HFFc6 (cell line): ENCODE measurements around the gene KRT16. TPM values are rescaled to one million over a fixed set of nuclear protein-coding genes. Genes with fewer than 3 reads are reported as not detected.
"Not testable (repeated sequence)": the region's sequence is repeated elsewhere in the genome, so short reads cannot be mapped to it uniquely, and the experiment has no call there.

Experiments used
- DNase-seq: peaks from one replicate; pipeline ENCODE4 v3.0.0-alpha.2; 2018
- H3K27ac Mint-ChIP-seq: 2 replicates; pipeline ENCODE4 v1.8.0; 2020; ENCODE audit warnings: mild to moderate bottlenecking, mixed read lengths
- H3K27me3 Mint-ChIP-seq: 2 replicates; pipeline ENCODE4 v1.8.0; 2021; ENCODE audit warnings: mild to moderate bottlenecking, moderate library complexity, mixed read lengths; ENCODE audit not compliant: insufficient read depth
- H3K36me3 Mint-ChIP-seq: 2 replicates; pipeline ENCODE4 v1.8.0; 2021; ENCODE audit warnings: low read depth, mixed read lengths
- H3K4me1 Mint-ChIP-seq: 2 replicates; pipeline ENCODE4 v1.8.0; 2020; ENCODE audit warnings: low read depth, mixed read lengths
- H3K4me3 Mint-ChIP-seq: 2 replicates; pipeline ENCODE4 v1.8.0; 2020; ENCODE audit warnings: mild to moderate bottlenecking, moderate library complexity, mixed read lengths
- H3K9me3 Mint-ChIP-seq: 2 replicates; pipeline ENCODE4 v1.8.0; 2020; ENCODE audit warnings: mild to moderate bottlenecking, mixed read lengths
- CTCF ChIP-seq: fragments of 200-600 bp; sonication (generic); IDR thresholded peaks from 2 replicates; pipeline ENCODE4 v1.5.0; 2021; ENCODE audit warnings: antibody characterized with exemption, mild to moderate bottlenecking
- total RNA-seq, 6 experiments: library from RNA; stranded (reverse); fragmentation: NEBNext Ultra II Directional; extraction: Animal tissue kit (Norgen Biotek cat#: 25700); gene quantifications; 2 replicates in 1 of 6; 3 replicates in 5 of 6; pipeline ENCODE4 v1.2.3, GENCODE V29; 2021

KRT16 gene
- total RNA-seq, 6 experiments from 2014 or later = 0.11 to 0.47 (median 0.17) TPM; not detected in 2

DNA sequence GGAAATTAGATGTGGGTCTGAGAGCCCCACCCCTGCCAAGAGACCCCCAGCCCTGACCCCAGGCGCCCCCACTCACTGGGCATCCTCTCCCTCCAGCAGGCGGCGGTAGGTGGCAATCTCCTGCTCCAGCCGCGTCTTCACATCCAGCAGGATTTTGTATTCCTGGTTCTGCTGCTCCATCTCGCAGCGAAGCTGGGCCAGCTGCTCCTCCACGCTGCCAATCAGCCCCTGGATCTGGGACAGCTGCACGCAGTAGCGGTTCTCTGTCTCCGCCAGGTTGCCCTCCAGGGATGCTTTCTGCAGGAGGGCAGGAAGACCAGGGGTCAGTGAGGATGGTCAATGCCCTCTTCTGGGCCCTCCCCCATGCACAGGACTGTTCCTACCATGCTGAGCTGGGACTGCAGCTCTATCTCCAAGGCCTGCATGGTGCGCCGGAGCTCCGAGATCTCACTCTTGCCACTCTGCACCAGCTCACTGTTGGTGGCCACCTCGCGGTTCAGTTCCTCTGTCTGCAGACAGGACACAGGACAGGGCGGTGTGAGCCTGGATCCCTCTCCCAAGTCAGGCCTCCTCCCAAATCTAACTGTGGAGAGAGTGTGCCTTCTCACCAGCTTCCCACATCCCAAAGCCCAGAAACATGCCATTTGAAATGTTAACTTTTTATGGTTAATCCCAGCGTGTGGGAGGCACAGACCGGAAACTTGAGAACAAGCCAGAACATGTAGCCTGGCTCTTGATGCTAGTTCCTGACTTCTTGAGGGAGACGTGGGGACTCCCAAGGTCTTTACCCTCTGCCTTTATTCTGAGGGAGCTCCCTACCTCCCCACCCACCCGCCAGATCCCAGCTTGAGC is 8.2 kb upstream of the KRT16 start:
- Mint-ChIP-seq H3K27ac (0 out of 2 replicates have a peak overlapping the region, but pooled peaks have one; percentile 9), H3K27me3 (peaks cover 34% of the 10 kb centered on the region), H3K4me3 (no peak overlapping the region), H3K4me1 (peaks cover 18% of the 10 kb centered on the region), H3K9me3 (no peaks in the 10 kb centered on the region), H3K36me3 (no peaks in the 10 kb centered on the region)
- no peak for TF ChIP-seq CTCF
- DNase-seq = no peak

GRCh38 chr17:41619927-41620582 is 7.5 kb upstream of the KRT16 start:
- H3K27ac Mint-ChIP-seq, DNase-seq, H3K9me3 Mint-ChIP-seq, H3K36me3 Mint-ChIP-seq, H3K4me3 Mint-ChIP-seq: not testable (repeated sequence)
- peaks cover 29% of the 10 kb centered on the region for H3K27me3 Mint-ChIP-seq
- H3K4me1 Mint-ChIP-seq = peaks cover 18% of the 10 kb centered on the region

GRCh38 chr17:41619036-41619926 is 6.7 kb upstream of the KRT16 start:
- Mint-ChIP-seq H3K27ac (no peak overlapping the region), H3K36me3 (no peaks in the 10 kb centered on the region), H3K27me3 (peaks cover 26% of the 10 kb centered on the region), H3K4me1 (peaks cover 18% of the 10 kb centered on the region), H3K9me3 (no peaks in the 10 kb centered on the region), H3K4me3 (no peak overlapping the region)
- TF ChIP-seq CTCF = no peak
- no peak for DNase-seq

- no peak for DNase-seq
- TF ChIP-seq CTCF = no peak
- no peaks in the 10 kb centered on the region for H3K9me3 Mint-ChIP-seq
- no peak overlapping the region for H3K27ac Mint-ChIP-seq
- H3K27me3 Mint-ChIP-seq = peaks cover 26% of the 10 kb centered on the region
- no peak overlapping the region for H3K4me3 Mint-ChIP-seq
- H3K4me1 Mint-ChIP-seq = peaks cover 18% of the 10 kb centered on the region
- H3K36me3 Mint-ChIP-seq = no peaks in the 10 kb centered on the region
These were observed 5.9 kb upstream of the KRT16 start for GRCh38 chr17:41618341-41619035.

- peaks cover 28% of the 10 kb centered on the region for H3K27me3 Mint-ChIP-seq
- no peaks in the 10 kb centered on the region for H3K36me3 Mint-ChIP-seq
- no peak for TF ChIP-seq CTCF
- no peaks in the 10 kb centered on the region for H3K9me3 Mint-ChIP-seq
- H3K4me1 Mint-ChIP-seq = peaks cover 18% of the 10 kb centered on the region
- no peak overlapping the region for H3K27ac Mint-ChIP-seq
- no peak overlapping the region for H3K4me3 Mint-ChIP-seq
- no peak for DNase-seq
These were observed 5.1 kb upstream of the KRT16 start for GRCh38 chr17:41617698-41618097.
